Activated naive CD4-positive, alpha-beta T cell treated with Interleukin-2 at 50 U/mL for 16 hours (primary cell): Measurements from ENCODE around the gene DDTL.

Experiments
- DNase-seq: peaks from one replicate; pipeline ENCODE4 v3.0.0-alpha.2; 2020

The DDTL gene

GRCh38 chr22:24007253-24008021, 40.7 kb downstream of the DDTL start:
- DNase-seq, result no peak

- DNase-seq, result no peak
These were observed 41.3 kb downstream of the DDTL start for GRCh38 chr22:24008022-24008283.

GRCh38 chr22:24008381-24009226, 41.9 kb downstream of the DDTL start:
- DNase-seq, result no peak

GRCh38 chr22:24009227-24010017, 42.7 kb downstream of the DDTL start:
- DNase-seq, result no peak

- no peak for DNase-seq
These were observed 43.3 kb downstream of the DDTL start for GRCh38 chr22:24010018-24010391.

GRCh38 chr22:24011735-24012068, 45.0 kb downstream of the DDTL start:
- no peak for DNase-seq

- DNase-seq, result no peak
These were observed 49.5 kb downstream of the DDTL start for GRCh38 chr22:24016156-24016555.

- DNase-seq, result no peak
These were observed 54.6 kb downstream of the DDTL start for GRCh38 chr22:24021304-24021703.
